ENCODE data around the gene JMJD8. TPM values are rescaled to one million over a fixed set of nuclear protein-coding genes. Genes with fewer than 3 reads are reported as not detected.

JMJD8 gene
- total and polyA plus RNA-seq, 9 of the 15 experiments (the other 6 are each of a cell fraction or from before 2014, with no cell fraction given): 1.2 to 50.6 (median 29.3) TPM

GRCh38 chr16:684071-684794, at the start of gene JMJD8 (continued):
- peak; percentile 62; the same call in 1 of the 2 replicates for TF ChIP-seq PHF8 (IDR thresholded peaks at IDR 0.05; ENCODE audit: borderline replicate concordance, low read length)
- peak; percentile 87 for TF ChIP-seq SIN3B (IDR thresholded peaks at IDR 0.05; ENCODE audit: low read depth)
- peak in 1 of 2 experiments; percentile 40; a peak in 2 of 4 replicates for TF ChIP-seq RCOR1 (IDR thresholded peaks at IDR 0.05; ENCODE audit: borderline replicate concordance in 1 of 2, low read depth in 2 of 2, low read length in 2 of 2)
- TF ChIP-seq MCM3 (IDR thresholded peaks at IDR 0.05): no peak
- 0 out of 4 replicates have a peak, but pooled peaks of 1 of the 2 experiments have one; percentile 20 for TF ChIP-seq HDAC1 (IDR thresholded peaks at IDR 0.05)
- peak in 1 of 2 experiments; percentile 92; a peak in 2 of 4 replicates for TF ChIP-seq ZNF639 (CRISPR knock-in tag; conservative IDR thresholded peaks at IDR 0.05 in 1 of 2, IDR thresholded peaks at IDR 0.05 in 1 of 2)
- TF ChIP-seq ZC3H4 (CRISPR knock-in tag; IDR thresholded peaks at IDR 0.05; ENCODE audit: borderline replicate concordance): no peak
- TF ChIP-seq NEUROD1 (IDR thresholded peaks at IDR 0.05; ENCODE audit: borderline replicate concordance, low read depth, low read length, partially characterized antibody): peak; percentile 80
- peak; percentile 86; the same call in 1 of the 2 replicates for TF ChIP-seq TFAP4 (CRISPR knock-in tag; IDR thresholded peaks at IDR 0.05; ENCODE audit: borderline replicate concordance)
- TF ChIP-seq RBM25 (IDR thresholded peaks at IDR 0.05; ENCODE audit: low read depth, low read length, severe bottlenecking): peak; percentile 97
- no peak for TF ChIP-seq DLX4 (CRISPR knock-in tag; IDR thresholded peaks at IDR 0.05)
- TF ChIP-seq HDGF (IDR thresholded peaks at IDR 0.05): no peak
- no peak for TF ChIP-seq ATF4 (CRISPR knock-in tag; IDR thresholded peaks at IDR 0.05)
- peak; percentile 65 for TF ChIP-seq RBBP5 (IDR thresholded peaks at IDR 0.05; ENCODE audit: borderline replicate concordance, insufficient read depth, low read length, poor library complexity, severe bottlenecking)
- TF ChIP-seq PKNOX1 (IDR thresholded peaks at IDR 0.05): peak; percentile 54; the same call in 1 of the 2 replicates
- TF ChIP-seq ZNF146 (CRISPR knock-in tag; IDR thresholded peaks at IDR 0.05; ENCODE audit: unreplicated experiment): no peak
- no peak for TF ChIP-seq SREBF2 (CRISPR knock-in tag; IDR thresholded peaks at IDR 0.05)
- peak; percentile 63; the same call in 1 of the 2 replicates for TF ChIP-seq MTA3 (IDR thresholded peaks at IDR 0.05; ENCODE audit: borderline replicate concordance)
- no peak for TF ChIP-seq ZNF253 (CRISPR knock-in tag; conservative IDR thresholded peaks at IDR 0.05)

Measured in K562 (cell line).